Measurements from ENCODE around the gene CRYAB.

- TF ChIP-seq CTCF (IDR thresholded peaks at IDR 0.05) (no peak), EZH2 (IDR thresholded peaks at IDR 0.05) (no peak)
Observed at GRCh38 chr11:111937844-111938243, 26.3 kb upstream of the CRYAB start.
